ENCODE results near the gene MROH9. TPM values are rescaled to one million over a fixed set of nuclear protein-coding genes. Genes with fewer than 3 reads are reported as not detected.
"Not testable (repeated sequence)": the region's sequence is repeated elsewhere in the genome, so short reads cannot be mapped to it uniquely, and the experiment has no call there.

The MROH9 gene
- not detected for total RNA-seq

GRCh38 chr1:170935231-170935630, at the start of gene MROH9:
MROH9 (plus strand) TSS chr1:170935534; CDS start chr1:170945557, 10,023 bp downstream.
- ATAC-seq, result no peak

- ATAC-seq, result no peak
These were observed 49.8 kb upstream of the MROH9 start for GRCh38 chr1:170885551-170885950.

- no peak for ATAC-seq
These were observed 48.9 kb upstream of the MROH9 start for GRCh38 chr1:170886460-170886859.

GRCh38 chr1:170887726-170888125, 47.6 kb upstream of the MROH9 start:
- no peak for ATAC-seq

- no peak for ATAC-seq
These were observed 43.5 kb upstream of the MROH9 start for GRCh38 chr1:170891872-170892271.

- no peak for ATAC-seq
These were observed 41.6 kb upstream of the MROH9 start for GRCh38 chr1:170893655-170894297.

- no peak for ATAC-seq
These were observed 31.4 kb upstream of the MROH9 start for GRCh38 chr1:170903961-170904360.

- ATAC-seq, result no peak
These were observed 26.4 kb upstream of the MROH9 start for GRCh38 chr1:170908942-170909341.

- no peak for ATAC-seq
These were observed 25.1 kb upstream of the MROH9 start for GRCh38 chr1:170910273-170910672.

- ATAC-seq, result no peak
These were observed 18.0 kb upstream of the MROH9 start for GRCh38 chr1:170917373-170917772.

- ATAC-seq, result not testable (repeated sequence)
These were observed 10.7 kb upstream of the MROH9 start for GRCh38 chr1:170924656-170925055.

GRCh38 chr1:170927955-170928840, 7.1 kb upstream of the MROH9 start:
- no peak for ATAC-seq

GRCh38 chr1:170929412-170929834, 5.9 kb upstream of the MROH9 start:
- no peak for ATAC-seq

- peak; percentile 60 for ATAC-seq
These were observed 5.3 kb upstream of the MROH9 start for GRCh38 chr1:170929835-170930554.

GRCh38 chr1:170931650-170932049, 3.7 kb upstream of the MROH9 start:
- no peak for ATAC-seq

- no peak for ATAC-seq
These were observed 3.1 kb upstream of the MROH9 start for GRCh38 chr1:170932236-170932635.

GRCh38 chr1:170938281-170938680, 2.9 kb downstream of the MROH9 start:
- ATAC-seq, result no peak

- no peak for ATAC-seq
These were observed 4.1 kb downstream of the MROH9 start for GRCh38 chr1:170939476-170939875.

GRCh38 chr1:170951744-170952143, 16.4 kb downstream of the MROH9 start:
- not testable (repeated sequence) for ATAC-seq

GRCh38 chr1:170959385-170959784, 24.1 kb downstream of the MROH9 start:
- ATAC-seq, result no peak

GRCh38 chr1:170964506-170964905, 29.2 kb downstream of the MROH9 start:
- no peak for ATAC-seq

- peak; percentile 66 for ATAC-seq
These were observed 31.9 kb downstream of the MROH9 start for GRCh38 chr1:170967042-170967910.

All from esophagus mucosa (tissue), 1 donor.